HepG2 (cell line): Measurements from ENCODE around the gene C6orf132. TPM values are rescaled to one million over a fixed set of nuclear protein-coding genes. Genes with fewer than 3 reads are reported as not detected.
A peak's percentile ranks its signal among the peaks of the same experiment; 100 is the strongest.

Source experiments
- CEBPB ChIP-seq: IDR thresholded peaks from 2 replicates; pipeline ENCODE4 v1.6.1; 2011; ENCODE audit warnings: low read depth, low read length, improper control_type of control experiment, borderline replicate concordance
- CREB1 ChIP-seq, 2 experiments: fragments of 450-650 bp in 1 of 2; IDR thresholded peaks; 2 replicates each; pipeline ENCODE4 v1.6.1; 2016 to 2017; ENCODE audit warnings: control low read depth in 1 of 2, mild to moderate bottlenecking in 1 of 2, missing compliant biosample characterization in 1 of 2, missing genetic modification characterization in 1 of 2
- FOSL2 ChIP-seq: sonication (generic); formaldehyde crosslinking; IDR thresholded peaks from 2 replicates; pipeline ENCODE4 v1.4.0; 2020; ENCODE audit warnings: missing genetic modification reagents
- FOXA3 ChIP-seq: IDR thresholded peaks from 2 replicates; pipeline ENCODE4 v1.6.1; 2016; ENCODE audit warnings: missing genetic modification reagents, missing compliant biosample characterization
- GATAD2A ChIP-seq: IDR thresholded peaks from 2 replicates; pipeline ENCODE4 v1.6.1; 2016
- HOXA9 ChIP-seq: sonication (generic); formaldehyde crosslinking; IDR thresholded peaks from 2 replicates; pipeline ENCODE4 v1.8.1; 2022; ENCODE audit warnings: missing genetic modification reagents, mild to moderate bottlenecking, moderate library complexity, borderline replicate concordance
- MED8 ChIP-seq: sonication (generic); formaldehyde crosslinking; IDR thresholded peaks from 2 replicates; pipeline ENCODE4 v1.8.1; 2023; ENCODE audit warnings: mild to moderate bottlenecking, missing genetic modification reagents; ENCODE audit not compliant: insufficient replicate concordance
- MIER3 ChIP-seq: IDR thresholded peaks from 2 replicates; pipeline ENCODE4 v1.6.1; 2016; ENCODE audit warnings: missing compliant biosample characterization, borderline replicate concordance
- NFKBIZ ChIP-seq: IDR thresholded peaks from 2 replicates; pipeline ENCODE4 v1.6.1; 2018; ENCODE audit warnings: missing genetic modification reagents, missing compliant biosample characterization
- RARA ChIP-seq: IDR thresholded peaks from 2 replicates; pipeline ENCODE4 v1.6.1; 2016; ENCODE audit warnings: missing genetic modification reagents, missing compliant biosample characterization
- TBX3 ChIP-seq: fragments of 450-650 bp; IDR thresholded peaks from 2 replicates; pipeline ENCODE4 v1.6.1; 2017; ENCODE audit warnings: antibody characterized with exemption, mild to moderate bottlenecking, inconsistent platforms, borderline replicate concordance
- ZBTB42 ChIP-seq: sonication (generic); formaldehyde crosslinking; IDR thresholded peaks from 2 replicates; pipeline ENCODE4 v1.5.0; 2020; ENCODE audit warnings: mild to moderate bottlenecking, missing genetic modification reagents
- ZGPAT ChIP-seq: IDR thresholded peaks from 2 replicates; pipeline ENCODE4 v1.6.1; 2016; ENCODE audit warnings: mild to moderate bottlenecking
- ZNF605 ChIP-seq: sonication (generic); formaldehyde crosslinking; IDR thresholded peaks from 2 replicates; pipeline ENCODE4 v1.8.0; 2022; ENCODE audit warnings: mild to moderate bottlenecking, missing genetic modification reagents
- polyA plus RNA-seq, 8 experiments: library from polyadenylated mRNA; depleted of rRNA in 3 of 8; stranded (reverse) in 7 of 8; unstranded in 1 of 8; fragments of >200 nt; fragmentation: Illumina TruSeq in 4 of 8; extraction: Trizol in 4 of 8; gene quantifications; 2 replicates each; pipeline versions ENCODE4 v1.2.1 to v1.2.3, GENCODE V29; 2011 to 2016; ENCODE audit warnings: low read depth in 4 of 8, missing spikeins in 1 of 8, mixed read lengths in 1 of 8; ENCODE audit not compliant: insufficient read depth in 1 of 8
- total RNA-seq, 5 experiments: library from RNA; depleted of rRNA; stranded (reverse); fragments of >200 nt; fragmentation: Illumina TruSeq; extraction: Trizol; gene quantifications; 2 replicates each; pipeline ENCODE4 v1.2.3, GENCODE V29; 2016; ENCODE audit warnings: low read depth in 1 of 5
- TF ChIP-seq, protein P1 (sequence below): sonication (generic); formaldehyde crosslinking; conservative IDR thresholded peaks from 2 replicates; pipeline ENCODE4 v1.4.0; 2020; ENCODE audit warnings: mild to moderate bottlenecking, missing genetic modification reagents, moderate library complexity
- TF ChIP-seq, protein P2 (sequence below): IDR thresholded peaks from 2 replicates; pipeline ENCODE4 v1.4.0; 2020; ENCODE audit warnings: mild to moderate bottlenecking, missing genetic modification reagents

The C6orf132 gene
- total and polyA plus RNA-seq, 2 of the 13 experiments (the other 11 are each of a cell fraction or from before 2014, with no cell fraction given): 0.78 to 3.0 TPM

GRCh38 chr6:42110683-42111082 is 31.7 kb downstream of the C6orf132 start (continued):
- TF ChIP-seq ZBTB42 (CRISPR knock-in tag) (no peak), FOSL2 (CRISPR knock-in tag) (peak; percentile 60), ZGPAT (0 out of 2 replicates have a peak, but pooled peaks have one; percentile 19), CEBPB (peak; percentile 60; the same call in 1 of the 2 replicates), GATAD2A (CRISPR knock-in tag) (peak; percentile 22; the same call in 1 of the 2 replicates), CREB1 (IDR thresholded peaks at IDR 0.05) (no peak), CREB1 (CRISPR knock-in tag; IDR thresholded peaks at IDR 0.05) (peak; percentile 45; the same call in 1 of the 2 replicates), MED8 (CRISPR knock-in tag) (no peak), ZNF605 (no peak), FOXA3 (peak; percentile 65; the same call in 1 of the 2 replicates), TBX3 (peak; percentile 93), HOXA9 (CRISPR knock-in tag) (no peak), MIER3 (CRISPR knock-in tag) (peak; percentile 44; the same call in 1 of the 2 replicates), NFKBIZ (no peak), RARA (CRISPR knock-in tag) (peak; percentile 36; the same call in 1 of the 2 replicates)
- TF ChIP-seq, protein P1, sequence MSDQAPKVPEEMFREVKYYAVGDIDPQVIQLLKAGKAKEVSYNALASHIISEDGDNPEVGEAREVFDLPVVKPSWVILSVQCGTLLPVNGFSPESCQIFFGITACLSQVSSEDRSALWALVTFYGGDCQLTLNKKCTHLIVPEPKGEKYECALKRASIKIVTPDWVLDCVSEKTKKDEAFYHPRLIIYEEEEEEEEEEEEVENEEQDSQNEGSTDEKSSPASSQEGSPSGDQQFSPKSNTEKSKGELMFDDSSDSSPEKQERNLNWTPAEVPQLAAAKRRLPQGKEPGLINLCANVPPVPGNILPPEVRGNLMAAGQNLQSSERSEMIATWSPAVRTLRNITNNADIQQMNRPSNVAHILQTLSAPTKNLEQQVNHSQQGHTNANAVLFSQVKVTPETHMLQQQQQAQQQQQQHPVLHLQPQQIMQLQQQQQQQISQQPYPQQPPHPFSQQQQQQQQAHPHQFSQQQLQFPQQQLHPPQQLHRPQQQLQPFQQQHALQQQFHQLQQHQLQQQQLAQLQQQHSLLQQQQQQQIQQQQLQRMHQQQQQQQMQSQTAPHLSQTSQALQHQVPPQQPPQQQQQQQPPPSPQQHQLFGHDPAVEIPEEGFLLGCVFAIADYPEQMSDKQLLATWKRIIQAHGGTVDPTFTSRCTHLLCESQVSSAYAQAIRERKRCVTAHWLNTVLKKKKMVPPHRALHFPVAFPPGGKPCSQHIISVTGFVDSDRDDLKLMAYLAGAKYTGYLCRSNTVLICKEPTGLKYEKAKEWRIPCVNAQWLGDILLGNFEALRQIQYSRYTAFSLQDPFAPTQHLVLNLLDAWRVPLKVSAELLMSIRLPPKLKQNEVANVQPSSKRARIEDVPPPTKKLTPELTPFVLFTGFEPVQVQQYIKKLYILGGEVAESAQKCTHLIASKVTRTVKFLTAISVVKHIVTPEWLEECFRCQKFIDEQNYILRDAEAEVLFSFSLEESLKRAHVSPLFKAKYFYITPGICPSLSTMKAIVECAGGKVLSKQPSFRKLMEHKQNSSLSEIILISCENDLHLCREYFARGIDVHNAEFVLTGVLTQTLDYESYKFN (CRISPR knock-in tag): peak; percentile 44; the same call in 1 of the 2 replicates
- TF ChIP-seq, protein P2, sequence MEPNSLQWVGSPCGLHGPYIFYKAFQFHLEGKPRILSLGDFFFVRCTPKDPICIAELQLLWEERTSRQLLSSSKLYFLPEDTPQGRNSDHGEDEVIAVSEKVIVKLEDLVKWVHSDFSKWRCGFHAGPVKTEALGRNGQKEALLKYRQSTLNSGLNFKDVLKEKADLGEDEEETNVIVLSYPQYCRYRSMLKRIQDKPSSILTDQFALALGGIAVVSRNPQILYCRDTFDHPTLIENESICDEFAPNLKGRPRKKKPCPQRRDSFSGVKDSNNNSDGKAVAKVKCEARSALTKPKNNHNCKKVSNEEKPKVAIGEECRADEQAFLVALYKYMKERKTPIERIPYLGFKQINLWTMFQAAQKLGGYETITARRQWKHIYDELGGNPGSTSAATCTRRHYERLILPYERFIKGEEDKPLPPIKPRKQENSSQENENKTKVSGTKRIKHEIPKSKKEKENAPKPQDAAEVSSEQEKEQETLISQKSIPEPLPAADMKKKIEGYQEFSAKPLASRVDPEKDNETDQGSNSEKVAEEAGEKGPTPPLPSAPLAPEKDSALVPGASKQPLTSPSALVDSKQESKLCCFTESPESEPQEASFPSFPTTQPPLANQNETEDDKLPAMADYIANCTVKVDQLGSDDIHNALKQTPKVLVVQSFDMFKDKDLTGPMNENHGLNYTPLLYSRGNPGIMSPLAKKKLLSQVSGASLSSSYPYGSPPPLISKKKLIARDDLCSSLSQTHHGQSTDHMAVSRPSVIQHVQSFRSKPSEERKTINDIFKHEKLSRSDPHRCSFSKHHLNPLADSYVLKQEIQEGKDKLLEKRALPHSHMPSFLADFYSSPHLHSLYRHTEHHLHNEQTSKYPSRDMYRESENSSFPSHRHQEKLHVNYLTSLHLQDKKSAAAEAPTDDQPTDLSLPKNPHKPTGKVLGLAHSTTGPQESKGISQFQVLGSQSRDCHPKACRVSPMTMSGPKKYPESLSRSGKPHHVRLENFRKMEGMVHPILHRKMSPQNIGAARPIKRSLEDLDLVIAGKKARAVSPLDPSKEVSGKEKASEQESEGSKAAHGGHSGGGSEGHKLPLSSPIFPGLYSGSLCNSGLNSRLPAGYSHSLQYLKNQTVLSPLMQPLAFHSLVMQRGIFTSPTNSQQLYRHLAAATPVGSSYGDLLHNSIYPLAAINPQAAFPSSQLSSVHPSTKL (CRISPR knock-in tag): peak; percentile 33; the same call in 1 of the 2 replicates
